ENCODE results near the gene BMP2K. TPM values are rescaled to one million over a fixed set of nuclear protein-coding genes. Genes with fewer than 3 reads are reported as not detected.
A peak's percentile ranks its signal among the peaks of the same experiment; 100 is the strongest.

Gene BMP2K
- total RNA-seq, 6 experiments from 2014 or later: 32.3 to 53.5 (median 43.0) TPM

DNA sequence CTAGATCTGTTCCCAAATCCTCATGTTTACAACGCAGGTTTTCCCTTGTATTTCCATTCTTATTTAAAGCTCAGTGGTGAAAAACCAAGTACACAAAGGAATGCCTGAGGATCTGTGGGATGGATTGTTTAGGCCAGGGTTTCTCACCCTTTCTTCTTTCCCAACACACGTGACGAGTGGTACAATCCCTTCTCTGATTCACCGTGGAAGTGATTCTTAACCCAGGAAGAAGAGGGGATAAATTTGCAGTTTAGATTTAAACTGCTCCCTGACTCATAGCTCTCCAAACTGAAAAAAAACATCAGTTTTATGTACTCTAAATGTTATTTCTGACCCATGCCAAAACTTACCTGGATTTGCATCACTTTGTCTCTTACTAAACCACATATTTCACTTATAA, 146.1 kb downstream of the BMP2K start:
- DNase-seq: peak; percentile 56
- H3K36me3 Mint-ChIP-seq (ENCODE audit: low read depth): 0 out of 2 replicates have a peak, but pooled peaks cover 9% of the 10 kb centered on the region
- H3K27ac Mint-ChIP-seq: peak overlapping the region; percentile 77

DNA sequence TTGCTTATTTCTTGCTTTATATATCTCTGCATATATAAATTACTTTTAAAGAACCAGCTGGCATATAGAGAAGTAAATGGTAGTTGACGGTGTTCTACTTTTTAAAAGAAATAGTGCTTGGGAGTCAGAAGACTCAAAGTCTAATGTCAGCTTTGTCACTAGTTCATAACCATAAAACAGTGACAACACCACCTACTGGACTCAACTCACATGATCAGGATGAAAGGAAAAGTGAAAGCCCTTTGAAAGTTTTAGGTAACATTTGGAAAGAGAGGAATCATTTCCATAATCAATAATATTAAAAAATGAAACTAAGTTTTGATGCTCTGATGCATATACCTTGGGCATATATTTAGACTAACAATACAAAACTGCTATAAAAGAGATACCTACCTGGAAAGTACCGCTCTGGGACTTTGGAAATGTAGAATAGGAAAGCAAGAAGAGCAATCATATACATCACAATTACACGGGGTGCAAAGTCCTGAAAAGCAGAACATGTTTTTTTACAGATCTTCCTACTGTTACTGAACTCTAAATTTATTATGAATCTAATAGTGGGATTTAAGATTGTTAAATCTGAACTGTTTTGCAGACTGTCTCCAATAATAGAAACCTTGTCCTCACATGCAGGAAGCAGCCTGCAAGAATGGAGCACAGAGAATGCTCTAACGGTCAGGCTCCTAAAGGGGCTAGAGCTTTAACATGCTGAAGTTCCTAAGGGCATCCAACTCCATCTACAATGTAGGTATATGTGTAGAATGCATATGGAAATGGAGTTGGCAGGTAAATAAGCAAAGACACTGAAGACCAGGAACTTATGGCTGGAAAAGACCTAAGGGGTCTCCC, 147.5 kb downstream of the BMP2K start:
- Mint-ChIP-seq H3K9me3 (no peaks in the 10 kb centered on the region), H3K27me3 (ENCODE audit: insufficient read depth) (0 out of 2 replicates have a peak, but pooled peaks cover 2% of the 10 kb centered on the region), H3K4me3 (no peak overlapping the region), H3K4me1 (ENCODE audit: low read depth) (peaks cover 29% of the 10 kb centered on the region), H3K36me3 (ENCODE audit: low read depth) (0 out of 2 replicates have a peak, but pooled peaks cover 9% of the 10 kb centered on the region), H3K27ac (no peak overlapping the region; the same call in 1 of the 2 replicates)
- TF ChIP-seq, protein P1, sequence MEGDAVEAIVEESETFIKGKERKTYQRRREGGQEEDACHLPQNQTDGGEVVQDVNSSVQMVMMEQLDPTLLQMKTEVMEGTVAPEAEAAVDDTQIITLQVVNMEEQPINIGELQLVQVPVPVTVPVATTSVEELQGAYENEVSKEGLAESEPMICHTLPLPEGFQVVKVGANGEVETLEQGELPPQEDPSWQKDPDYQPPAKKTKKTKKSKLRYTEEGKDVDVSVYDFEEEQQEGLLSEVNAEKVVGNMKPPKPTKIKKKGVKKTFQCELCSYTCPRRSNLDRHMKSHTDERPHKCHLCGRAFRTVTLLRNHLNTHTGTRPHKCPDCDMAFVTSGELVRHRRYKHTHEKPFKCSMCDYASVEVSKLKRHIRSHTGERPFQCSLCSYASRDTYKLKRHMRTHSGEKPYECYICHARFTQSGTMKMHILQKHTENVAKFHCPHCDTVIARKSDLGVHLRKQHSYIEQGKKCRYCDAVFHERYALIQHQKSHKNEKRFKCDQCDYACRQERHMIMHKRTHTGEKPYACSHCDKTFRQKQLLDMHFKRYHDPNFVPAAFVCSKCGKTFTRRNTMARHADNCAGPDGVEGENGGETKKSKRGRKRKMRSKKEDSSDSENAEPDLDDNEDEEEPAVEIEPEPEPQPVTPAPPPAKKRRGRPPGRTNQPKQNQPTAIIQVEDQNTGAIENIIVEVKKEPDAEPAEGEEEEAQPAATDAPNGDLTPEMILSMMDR (IDR thresholded peaks at IDR 0.05): peak; percentile 51
- DNase-seq: no peak

More for the DNA sequence above, 146.1 kb downstream of the BMP2K start:
- Mint-ChIP-seq H3K27me3 (ENCODE audit: insufficient read depth) (0 out of 2 replicates have a peak, but pooled peaks cover 2% of the 10 kb centered on the region), H3K4me3 (peak overlapping the region; percentile 19; the same call in 1 of the 2 replicates), H3K9me3 (no peaks in the 10 kb centered on the region), H3K4me1 (ENCODE audit: low read depth) (peaks cover 29% of the 10 kb centered on the region)
- TF ChIP-seq, protein P1 (IDR thresholded peaks at IDR 0.05): no peak

DNA sequence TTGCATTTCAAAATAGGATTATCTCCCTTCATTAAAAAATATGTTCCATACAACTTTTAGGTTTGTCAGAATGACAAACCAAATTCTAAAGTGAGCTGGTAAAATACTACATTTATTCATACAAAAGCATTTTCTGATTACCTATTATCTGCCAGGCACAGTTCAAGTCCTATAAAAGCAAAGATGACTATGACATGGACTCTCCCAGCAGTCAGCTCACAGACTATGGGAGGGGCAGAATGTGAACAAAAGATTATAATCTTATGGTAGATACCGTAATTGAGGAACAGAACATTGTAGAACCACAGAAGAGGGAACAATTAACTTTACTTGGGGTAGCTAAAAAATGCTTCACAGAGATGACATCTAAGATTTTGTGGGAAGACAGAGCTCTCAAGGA, 150.7 kb downstream of the BMP2K start:
- no peak overlapping the region for H3K4me3 Mint-ChIP-seq
- peak overlapping the region; percentile 6; the same call in 1 of the 2 replicates for H3K27ac Mint-ChIP-seq
- DNase-seq: no peak
- TF ChIP-seq, protein P1 (IDR thresholded peaks at IDR 0.05): no peak
- H3K9me3 Mint-ChIP-seq: no peaks in the 10 kb centered on the region
- peaks cover 22% of the 10 kb centered on the region for H3K4me1 Mint-ChIP-seq (ENCODE audit: low read depth)
- H3K36me3 Mint-ChIP-seq (ENCODE audit: low read depth): peaks cover 16% of the 10 kb centered on the region
- H3K27me3 Mint-ChIP-seq (ENCODE audit: insufficient read depth): no peaks in the 10 kb centered on the region; the same call in 1 of the 2 replicates

DNA sequence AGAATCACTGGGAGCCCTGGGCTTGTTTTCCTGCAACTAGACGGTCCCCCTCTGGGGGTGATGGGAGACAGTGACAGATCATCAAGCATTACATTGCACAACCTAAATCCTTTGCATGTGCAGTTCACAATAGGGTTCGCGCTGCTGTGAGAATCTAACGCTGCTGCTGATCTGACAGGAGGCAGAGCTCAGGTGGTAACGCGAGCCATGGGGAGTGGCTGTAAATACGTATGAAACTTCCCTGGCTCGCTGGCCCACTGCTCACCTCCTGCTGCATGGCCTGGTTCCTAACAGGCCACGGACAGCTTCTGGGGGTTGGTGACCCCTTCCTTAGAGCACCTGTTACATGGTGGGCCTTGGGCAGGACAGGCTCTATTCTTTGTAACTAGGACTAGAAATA, 152.7 kb downstream of the BMP2K start:
- H3K27ac Mint-ChIP-seq: no peak overlapping the region

DNA sequence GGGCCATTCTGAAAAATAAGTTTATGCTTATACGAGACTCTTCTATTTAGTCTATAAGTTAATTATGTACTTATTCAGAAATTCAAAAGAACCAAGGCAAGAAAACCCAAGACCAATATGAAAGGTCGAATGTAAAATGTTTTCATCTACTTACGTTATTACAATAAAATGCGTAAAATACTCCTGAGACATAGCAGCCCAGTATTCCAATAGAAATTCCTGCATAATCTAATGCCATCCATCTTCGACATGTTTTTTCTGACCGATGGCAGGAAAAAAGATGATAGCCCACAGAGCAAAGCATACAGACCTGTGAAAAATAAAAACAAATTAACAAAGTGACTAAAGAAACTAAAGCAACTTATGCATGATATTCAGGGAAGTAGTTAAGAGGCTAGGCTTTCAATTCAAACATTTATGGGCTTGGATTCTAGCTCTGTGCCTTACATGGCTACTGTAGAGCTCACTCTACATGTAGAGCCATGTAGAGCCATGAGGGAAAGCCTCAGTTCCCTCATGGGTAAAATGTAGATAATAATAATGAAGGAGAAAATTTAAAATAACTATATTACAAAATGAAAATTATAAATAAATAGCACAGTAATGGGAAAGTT, 154.0 kb downstream of the BMP2K start:
- peaks cover 24% of the 10 kb centered on the region for H3K36me3 Mint-ChIP-seq (ENCODE audit: low read depth)
- H3K4me1 Mint-ChIP-seq (ENCODE audit: low read depth): no peaks in the 10 kb centered on the region
- no peak for DNase-seq
- H3K4me3 Mint-ChIP-seq: no peak overlapping the region
- no peaks in the 10 kb centered on the region for H3K9me3 Mint-ChIP-seq
- TF ChIP-seq, protein P1 (IDR thresholded peaks at IDR 0.05): no peak
- no peaks in the 10 kb centered on the region; the same call in 1 of the 2 replicates for H3K27me3 Mint-ChIP-seq (ENCODE audit: insufficient read depth)
- no peak overlapping the region for H3K27ac Mint-ChIP-seq

More for the DNA sequence above, 152.7 kb downstream of the BMP2K start:
- no peak for DNase-seq
- Mint-ChIP-seq H3K27me3 (ENCODE audit: insufficient read depth) (no peaks in the 10 kb centered on the region; the same call in 1 of the 2 replicates), H3K4me3 (no peak overlapping the region), H3K9me3 (no peaks in the 10 kb centered on the region), H3K36me3 (ENCODE audit: low read depth) (peaks cover 24% of the 10 kb centered on the region), H3K4me1 (ENCODE audit: low read depth) (peaks cover 2% of the 10 kb centered on the region; the same call in 1 of the 2 replicates)
- TF ChIP-seq, protein P1 (IDR thresholded peaks at IDR 0.05): no peak

Measured in HFFc6 (cell line).